Measurements from ENCODE around the gene PRPF38B.

Gene PRPF38B

DNA sequence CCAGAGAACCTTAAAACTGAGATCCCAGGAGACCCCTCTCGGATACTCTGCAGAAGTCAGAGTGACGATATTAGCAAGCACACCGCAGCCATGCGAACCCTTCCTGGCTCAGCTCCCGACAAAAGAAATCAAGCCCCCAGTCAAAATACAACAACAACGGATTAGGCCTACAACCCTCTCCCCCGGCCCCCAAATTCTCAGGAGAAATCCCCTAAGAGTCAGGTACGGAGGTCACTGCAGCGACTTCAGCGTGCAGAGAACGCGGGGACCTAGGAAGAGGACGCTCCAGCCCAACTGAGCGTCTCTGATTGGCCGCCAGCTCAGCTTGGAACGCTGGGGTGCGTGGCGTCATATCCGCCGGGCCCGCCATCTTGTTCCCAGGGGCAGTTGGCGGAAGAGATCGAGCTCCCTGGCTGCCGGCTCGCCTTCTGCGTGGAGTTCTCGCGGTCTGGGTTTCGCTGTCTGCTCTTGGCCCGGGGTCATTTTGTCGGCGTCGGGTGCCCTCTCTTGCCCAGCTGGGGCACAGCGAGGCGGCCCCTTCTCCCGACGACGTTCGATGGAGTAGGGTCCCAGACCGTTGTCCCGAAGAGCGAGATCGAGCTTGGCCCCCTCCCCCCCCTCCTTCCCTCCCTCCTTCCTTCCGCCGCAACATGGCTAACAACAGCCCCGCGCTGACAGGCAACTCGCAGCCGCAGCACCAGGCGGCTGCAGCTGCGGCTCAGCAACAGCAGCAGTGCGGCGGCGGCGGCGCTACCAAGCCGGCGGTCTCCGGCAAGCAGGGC is at the start of gene PRPF38B:
PRPF38B (plus strand) TSS at position 369 of the 782 bp plus-strand sequence; CDS start at position 651, 282 bp downstream.
- TF ChIP-seq GATA2 (IDR thresholded peaks at IDR 0.05; ENCODE audit: low read depth, low read length) (no peak; the same call in 1 of the 2 replicates), GATA3 (IDR thresholded peaks at IDR 0.05; ENCODE audit: low read depth, low read length) (no peak; the same call in none of the 2 replicates)

GRCh38 chr1:108643492-108644335 is 48.4 kb upstream of the PRPF38B start:
- TF ChIP-seq GATA3 (IDR thresholded peaks at IDR 0.05; ENCODE audit: low read depth, low read length) (no peak), GATA2 (IDR thresholded peaks at IDR 0.05; ENCODE audit: low read depth, low read length) (no peak)

DNA sequence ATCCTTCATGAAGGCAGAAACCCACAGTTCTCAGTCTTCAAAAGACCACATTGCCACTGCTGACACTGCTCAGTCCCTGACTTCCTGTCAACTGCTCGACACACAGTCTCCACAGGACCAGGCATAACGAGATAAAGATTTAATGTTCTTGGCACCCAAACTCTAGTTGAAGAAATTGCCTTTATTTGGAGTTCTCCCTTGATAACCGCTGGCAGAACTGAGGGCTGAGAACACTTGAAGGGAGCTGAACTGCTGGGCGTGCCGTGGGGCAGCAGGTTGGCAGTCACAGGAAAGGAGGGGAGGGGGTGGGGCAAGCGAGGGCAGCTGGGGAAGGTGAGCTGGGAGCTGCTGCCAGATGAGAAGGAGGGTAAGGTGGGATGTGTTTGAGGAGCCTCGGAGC is 47.1 kb upstream of the PRPF38B start:
- TF ChIP-seq GATA2 (IDR thresholded peaks at IDR 0.05; ENCODE audit: low read depth, low read length) (no peak), GATA3 (IDR thresholded peaks at IDR 0.05; ENCODE audit: low read depth, low read length) (no peak)

DNA sequence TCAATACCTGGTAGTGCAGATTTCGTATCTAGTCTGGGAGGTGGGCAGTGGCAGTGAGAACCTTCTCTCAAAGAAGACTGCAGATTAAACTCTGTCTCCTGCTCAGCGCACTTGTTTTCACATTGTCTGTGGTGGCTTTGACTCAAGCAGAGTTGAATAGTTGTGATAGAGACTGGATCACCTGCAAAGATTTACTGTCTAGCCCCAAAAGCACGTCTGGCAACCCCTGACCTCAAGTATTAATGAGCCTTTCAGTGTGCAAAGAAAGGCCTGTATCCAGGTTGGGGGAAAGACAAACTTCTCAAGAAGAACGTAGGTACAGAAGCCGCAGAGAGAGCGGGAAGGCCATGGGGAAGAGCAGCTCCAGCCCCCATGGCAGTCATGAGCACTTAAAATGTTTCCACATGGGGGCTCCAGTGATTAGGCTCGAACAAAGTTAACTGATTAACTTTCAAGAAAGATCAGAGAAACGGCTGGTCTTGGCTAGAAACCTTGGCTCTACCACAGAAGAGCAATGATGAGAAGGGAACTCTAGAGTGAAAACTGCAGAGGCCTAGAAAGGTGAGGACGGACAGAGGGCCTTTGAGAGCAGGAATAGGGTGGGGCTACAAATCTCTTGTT is 46.4 kb upstream of the PRPF38B start:
- no peak for TF ChIP-seq GATA2 (IDR thresholded peaks at IDR 0.05; ENCODE audit: low read depth, low read length)
- no peak for TF ChIP-seq GATA3 (IDR thresholded peaks at IDR 0.05; ENCODE audit: low read depth, low read length)

GRCh38 chr1:108646265-108646647 is 45.9 kb upstream of the PRPF38B start:
- TF ChIP-seq GATA2 (IDR thresholded peaks at IDR 0.05; ENCODE audit: low read depth, low read length) (no peak), GATA3 (IDR thresholded peaks at IDR 0.05; ENCODE audit: low read depth, low read length) (no peak)

- TF ChIP-seq GATA3 (IDR thresholded peaks at IDR 0.05; ENCODE audit: low read depth, low read length) (no peak), GATA2 (IDR thresholded peaks at IDR 0.05; ENCODE audit: low read depth, low read length) (no peak)
Observed at GRCh38 chr1:108646648-108647269, 45.4 kb upstream of the PRPF38B start.

- TF ChIP-seq GATA3 (IDR thresholded peaks at IDR 0.05; ENCODE audit: low read depth, low read length): no peak
- TF ChIP-seq GATA2 (IDR thresholded peaks at IDR 0.05; ENCODE audit: low read depth, low read length): no peak
Observed at GRCh38 chr1:108653431-108654105, 38.5 kb upstream of the PRPF38B start.

DNA sequence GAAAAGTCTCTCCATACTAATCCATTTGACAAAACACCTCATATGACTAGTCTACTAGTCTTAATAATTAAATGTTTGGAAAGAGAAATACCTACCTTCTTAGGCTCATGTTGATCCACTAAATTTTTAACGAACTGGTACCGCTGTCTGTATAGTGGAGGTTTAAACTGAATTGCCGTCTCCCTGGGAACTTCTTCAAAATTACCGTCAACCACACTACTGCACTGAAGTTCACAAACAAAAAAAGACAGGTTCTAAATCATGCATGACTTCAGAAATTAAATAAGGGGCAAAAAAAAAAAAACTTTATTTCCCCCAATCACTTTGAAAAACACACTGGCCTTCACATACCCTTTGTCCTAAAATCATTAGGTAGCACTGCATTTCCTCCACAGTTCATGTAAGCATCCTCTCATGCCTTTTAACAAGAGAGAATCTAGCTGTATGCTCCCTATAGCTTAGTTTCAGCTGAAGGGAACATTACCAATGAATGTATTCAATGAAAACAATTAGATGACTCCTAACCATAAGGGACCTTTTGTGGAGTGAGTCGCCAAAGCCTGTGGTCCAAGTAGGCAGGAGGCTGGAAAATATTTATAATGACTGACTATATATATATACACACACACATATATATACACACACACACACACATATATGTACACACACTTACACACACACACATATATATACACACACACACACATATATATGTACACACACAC is 34.6 kb upstream of the PRPF38B start:
- no peak for TF ChIP-seq GATA2 (IDR thresholded peaks at IDR 0.05; ENCODE audit: low read depth, low read length)
- TF ChIP-seq GATA3 (IDR thresholded peaks at IDR 0.05; ENCODE audit: low read depth, low read length): no peak

GRCh38 chr1:108661030-108661609 is 31.0 kb upstream of the PRPF38B start, which contains the start of gene HENMT1:
TSS of gene HENMT1 (minus strand) at chr1:108661093. CDS start at chr1:108659884, 1,209 bp downstream.
- TF ChIP-seq GATA3 (IDR thresholded peaks at IDR 0.05; ENCODE audit: low read depth, low read length) (no peak), GATA2 (IDR thresholded peaks at IDR 0.05; ENCODE audit: low read depth, low read length) (no peak)

DNA sequence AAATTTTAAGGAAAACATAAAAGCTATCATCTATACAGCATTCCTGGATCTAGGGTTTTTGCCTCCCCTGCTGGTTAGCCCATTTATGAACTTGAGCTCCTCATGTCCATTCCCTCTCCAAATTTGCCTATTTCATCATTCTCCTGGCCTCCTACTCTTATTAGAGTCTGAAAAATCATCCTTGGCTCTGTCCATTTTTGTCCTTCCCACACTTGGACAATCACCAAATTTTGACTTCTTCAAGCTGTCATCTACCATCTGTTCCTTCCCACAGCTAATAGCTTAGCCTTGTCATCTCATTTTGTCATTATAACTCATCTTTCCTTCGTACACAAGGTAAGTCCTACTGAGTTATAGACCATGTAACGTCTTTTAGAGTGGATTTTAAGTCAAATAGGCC is 29.0 kb upstream of the PRPF38B start:
- TF ChIP-seq GATA2 (IDR thresholded peaks at IDR 0.05; ENCODE audit: low read depth, low read length) (no peak), GATA3 (IDR thresholded peaks at IDR 0.05; ENCODE audit: low read depth, low read length) (no peak)

DNA sequence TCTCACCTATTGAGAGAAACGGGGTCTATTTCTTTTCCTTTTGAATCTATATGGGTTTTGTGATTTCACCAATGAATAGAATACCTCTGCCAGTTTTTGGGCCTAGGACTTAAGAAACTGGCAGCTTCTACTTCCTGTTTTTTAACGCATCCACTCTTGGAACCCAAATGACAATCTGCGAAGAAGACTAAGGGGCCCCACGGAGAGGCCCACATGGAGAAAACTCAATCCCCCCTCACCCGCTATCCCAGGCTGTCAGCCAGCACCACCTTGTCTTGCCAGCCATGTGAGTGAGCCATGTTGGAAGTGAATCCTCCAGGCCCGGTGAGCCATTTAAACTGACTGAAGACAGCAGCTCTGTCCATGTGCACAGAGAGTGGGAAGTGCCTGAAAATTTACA is 27.6 kb upstream of the PRPF38B start:
- TF ChIP-seq GATA3 (IDR thresholded peaks at IDR 0.05; ENCODE audit: low read depth, low read length) (no peak), GATA2 (IDR thresholded peaks at IDR 0.05; ENCODE audit: low read depth, low read length) (no peak)

GRCh38 chr1:108665067-108665466 is 27.0 kb upstream of the PRPF38B start:
- TF ChIP-seq GATA3 (IDR thresholded peaks at IDR 0.05; ENCODE audit: low read depth, low read length) (no peak), GATA2 (IDR thresholded peaks at IDR 0.05; ENCODE audit: low read depth, low read length) (no peak)
